OCI-LY7 (cell line): Measurements from ENCODE around the gene ZNF563. TPM values are rescaled to one million over a fixed set of nuclear protein-coding genes. Genes with fewer than 3 reads are reported as not detected.

ENCODE experiments used
- BruUV-seq: library from RNA; stranded (reverse); fragments of 400-500 nt; replicated peaks from 2 replicates; lab custom pipeline; 2021; lab: Mats Ljungman, UMichigan
- CTCF ChIA-PET: fragments of 300-600 bp; sonication (Branson Sonifier 250); formaldehyde crosslinking; loops from one replicate; lab custom pipeline; 2022; ENCODE audit warnings: antibody characterized with exemption; ENCODE audit not compliant: unreplicated experiment; lab: Charles Lee
- POLR2A ChIA-PET: fragments of 300-600 bp; sonication (Branson Sonifier 250); formaldehyde crosslinking; loops from one replicate; lab custom pipeline; 2022; ENCODE audit warnings: antibody characterized with exemption; lab: Charles Lee
- DNase-seq: peaks from one replicate; pipeline ENCODE4 v3.0.0-alpha.2; 2015; ENCODE audit warnings: low spot score
- H2AFZ ChIP-seq: fragments of 200-600 bp; sonication (generic), shearing (Covaris generic); 2 replicates; pipeline ENCODE4 v1.6.1; 2014; ENCODE audit warnings: mild to moderate bottlenecking, antibody characterized with exemption, low read length, moderate library complexity
- H3K27ac ChIP-seq: fragments of 200-600 bp; sonication (generic); 2 replicates; pipeline ENCODE4 v1.5.1; 2014; ENCODE audit warnings: mixed run types, low read depth, mild to moderate bottlenecking, moderate library complexity, low read length, inconsistent platforms; ENCODE audit not compliant: poor library complexity, severe bottlenecking
- H3K36me3 ChIP-seq: fragments of 200-600 bp; sonication (generic); 2 replicates; pipeline ENCODE4 v1.6.1; 2014; ENCODE audit warnings: mild to moderate bottlenecking, antibody characterized with exemption, low read length, moderate library complexity, mixed read lengths; ENCODE audit not compliant: insufficient read depth
- H3K4me1 ChIP-seq: fragments of 200-600 bp; sonication (generic); 2 replicates; pipeline ENCODE4 v1.5.1; 2014; ENCODE audit warnings: mild to moderate bottlenecking, low read length; ENCODE audit not compliant: insufficient read depth, poor library complexity, severe bottlenecking
- H3K4me2 ChIP-seq: fragments of 200-600 bp; sonication (generic); 2 replicates; pipeline ENCODE4 v1.6.1; 2014; ENCODE audit warnings: mild to moderate bottlenecking, low read length
- H3K4me3 ChIP-seq: fragments of 200-600 bp; sonication (generic); 2 replicates; pipeline ENCODE4 v1.5.1; 2014; ENCODE audit warnings: mild to moderate bottlenecking, low read depth, low read length; ENCODE audit not compliant: poor library complexity, severe bottlenecking
- H3K79me2 ChIP-seq: fragments of 200-600 bp; sonication (generic); 2 replicates; pipeline ENCODE4 v1.6.1; 2016; ENCODE audit warnings: low read depth, mild to moderate bottlenecking, low read length, moderate library complexity, mixed read lengths; ENCODE audit not compliant: insufficient read depth
- H3K9me2 ChIP-seq: fragments of 200-600 bp; sonication (generic); 2 replicates; pipeline ENCODE4 v1.6.1; 2016; ENCODE audit warnings: mild to moderate bottlenecking, low read length, mixed read lengths; ENCODE audit not compliant: insufficient read depth
- H3K9me3 ChIP-seq: fragments of 200-600 bp; sonication (generic); 2 replicates; pipeline ENCODE4 v1.6.1; 2014; ENCODE audit warnings: mild to moderate bottlenecking, mixed run types, low read length, mixed read lengths
- H4K20me1 ChIP-seq: fragments of 200-600 bp; sonication (generic); 2 replicates; pipeline ENCODE4 v1.6.1; 2014; ENCODE audit warnings: mild to moderate bottlenecking, antibody characterized with exemption, low read length, moderate library complexity, mixed read lengths; ENCODE audit not compliant: insufficient read depth
- CTCF ChIP-seq: fragments of 200-600 bp; sonication (generic); conservative IDR thresholded peaks from 2 replicates; pipeline ENCODE4 v1.5.1; 2014; ENCODE audit warnings: mild to moderate bottlenecking, antibody characterized with exemption, low read length, moderate library complexity, mixed read lengths
- EZH2phosphoT487 ChIP-seq: fragments of 200-600 bp; sonication (generic); IDR thresholded peaks from 2 replicates; pipeline ENCODE4 v1.6.1; 2018; ENCODE audit warnings: low read depth, borderline replicate concordance, mild to moderate bottlenecking, mixed run types, antibody characterized with exemption, low read length, moderate library complexity, mixed read lengths
- intact Hi-C: fragments of 100-400 bp; cut with micrococcal nuclease; formaldehyde crosslinking; loops from one replicate; pipeline ENCODE4 v1.10.0; 2022; ENCODE audit not compliant: unreplicated experiment
- total RNA-seq, 2 experiments: library from RNA; depleted of rRNA in 1 of 2; stranded (reverse); fragments of >200 nt in 1 of 2; shearing (Covaris generic) in 1 of 2; gene quantifications; 2 replicates each; pipeline ENCODE4 v1.2.3, GENCODE V29; 2014 to 2022

ZNF563 gene
- total RNA-seq, 2 experiments from 2014 or later = 3.2 to 6.6 TPM

DNA sequence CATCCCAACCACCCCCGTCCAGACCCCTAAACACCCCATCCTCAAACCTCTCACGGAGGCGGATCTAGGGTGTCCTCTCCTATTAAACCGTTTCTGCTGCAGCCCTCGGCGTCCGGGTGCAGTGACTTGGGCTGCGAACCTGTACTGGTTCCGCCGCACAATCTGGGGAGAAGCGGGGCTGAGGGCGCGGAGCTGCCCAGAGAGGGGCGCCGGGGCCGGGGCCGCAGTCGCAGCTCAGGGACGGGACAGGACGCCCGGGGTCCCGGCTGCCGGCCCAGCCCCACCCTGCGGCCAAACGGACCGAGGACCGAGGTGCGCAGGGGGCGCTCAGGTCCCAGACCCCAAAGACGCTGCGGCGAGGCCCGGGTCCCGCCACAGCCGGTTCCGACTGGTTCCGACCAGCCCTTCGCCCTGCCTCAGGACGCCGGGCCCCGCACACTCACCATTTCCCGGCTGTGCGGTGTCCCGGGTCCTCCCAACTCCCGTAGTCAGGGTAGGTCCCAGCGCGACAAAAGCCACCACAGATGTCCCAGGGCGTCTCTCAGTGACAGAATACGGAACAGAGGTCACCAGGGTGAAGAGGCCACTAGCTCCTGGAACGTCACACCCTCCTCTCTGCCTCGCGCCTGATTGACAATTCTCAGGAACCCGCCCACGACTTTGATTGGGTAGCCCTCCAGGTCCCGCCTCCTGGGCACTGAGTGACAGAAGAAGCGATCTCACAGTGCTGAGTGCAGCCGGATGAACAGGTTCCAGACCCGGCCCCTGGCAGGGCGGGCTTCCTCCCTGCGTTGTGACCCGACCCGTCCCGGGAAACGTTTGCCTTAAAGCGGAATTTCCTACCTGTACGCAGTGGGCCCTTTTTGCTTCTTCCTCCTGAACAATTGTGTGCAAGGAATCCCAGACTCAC, 38.9 kb downstream of the ZNF563 start, which contains the start of gene ZNF44:
TSS of gene ZNF44 (minus strand) at position 635 of the 910 bp plus-strand sequence. CDS start at position 446, 189 bp downstream.
- Histone ChIP-seq H3K9me2 (no peaks in the 10 kb centered on the region), H3K27ac (peak within 1 kb of the TSS; percentile 32), H4K20me1 (no peaks in the 10 kb centered on the region), H3K79me2 (peaks cover 6% of the 10 kb centered on the region; the same call in 1 of the 2 replicates), H3K4me2 (peak within 1 kb of the TSS; percentile 91), H3K9me3 (no peaks in the 10 kb centered on the region), H3K4me1 (peaks cover 12% of the 10 kb centered on the region), H2AFZ (peak within 1 kb of the TSS; percentile 89), H3K4me3 (peak within 1 kb of the TSS; percentile 99), H3K36me3 (no peaks in the 10 kb centered on the region)
- peak; percentile 97 for DNase-seq
- 0 out of 2 replicates have a peak, but pooled peaks have one; percentile 19 for TF ChIP-seq CTCF
- no peak for TF ChIP-seq EZH2phosphoT487
- CTCF ChIA-PET = no interaction called here
- intact Hi-C loops = no loop called here
- POLR2A ChIA-PET = interaction anchor here (1.0 kb wide), 1 partner anchor 12 kb away, joined by 3 read pairs; no protein-coding TSS in a partner anchor
- BruUV-seq = no TSS peak

DNA sequence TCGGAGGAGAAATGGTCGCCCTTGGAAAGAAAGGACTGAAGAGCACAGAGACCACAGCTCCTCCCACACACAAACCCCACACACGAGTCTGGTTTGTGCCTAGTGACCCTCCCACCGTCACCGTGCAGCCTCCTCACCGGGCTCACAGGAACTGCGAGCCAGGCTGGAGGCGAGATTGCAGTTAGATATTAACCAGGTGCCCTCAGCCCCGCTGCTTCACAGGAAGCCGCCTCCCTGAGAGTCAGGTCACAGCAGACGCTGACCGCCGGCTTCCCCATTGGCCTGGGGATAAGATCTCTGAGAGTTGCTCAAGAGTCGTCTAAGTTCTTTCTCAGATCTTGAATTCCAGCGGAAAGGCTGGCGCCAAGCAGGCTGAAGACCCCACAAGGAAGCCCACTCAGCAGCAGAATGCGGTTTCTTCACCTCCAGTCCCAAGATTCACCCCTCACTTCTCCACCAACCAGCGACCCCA, 39.6 kb downstream of the ZNF563 start:
- peak overlapping the region; percentile 91 for H3K4me2 ChIP-seq
- DNase-seq = peak; percentile 76
- no peaks in the 10 kb centered on the region for H4K20me1 ChIP-seq
- no peaks in the 10 kb centered on the region for H3K9me3 ChIP-seq
- intact Hi-C loops = no loop called here
- peaks cover 6% of the 10 kb centered on the region; the same call in 1 of the 2 replicates for H3K79me2 ChIP-seq
- H3K36me3 ChIP-seq = no peaks in the 10 kb centered on the region
- POLR2A ChIA-PET = no interaction called here
- H3K27ac ChIP-seq = peak overlapping the region; percentile 32
- CTCF ChIA-PET = no interaction called here
- H3K4me3 ChIP-seq = peak overlapping the region; percentile 99
- H3K9me2 ChIP-seq = no peaks in the 10 kb centered on the region
- no peak for TF ChIP-seq EZH2phosphoT487
- peaks cover 12% of the 10 kb centered on the region for H3K4me1 ChIP-seq
- no TSS peak for BruUV-seq
- peak overlapping the region; percentile 89; the same call in 1 of the 2 replicates for H2AFZ ChIP-seq

DNA sequence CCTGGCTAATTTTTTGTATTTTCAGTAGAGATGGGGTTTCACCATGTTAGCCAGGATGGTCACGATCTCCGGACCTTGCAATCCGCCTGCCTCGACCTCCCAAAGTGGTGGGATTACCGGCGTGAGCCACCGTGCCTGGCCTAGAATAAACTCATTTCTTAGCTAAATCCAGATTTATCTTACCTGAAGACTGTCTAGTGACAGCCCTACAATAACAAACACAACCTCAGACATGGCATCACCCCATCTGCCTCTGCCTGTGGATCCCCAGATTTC, 43.7 kb downstream of the ZNF563 start:
- no peak for TF ChIP-seq EZH2phosphoT487
- no peak for TF ChIP-seq CTCF
- no peaks in the 10 kb centered on the region for H3K9me3 ChIP-seq
- H3K9me2 ChIP-seq = no peaks in the 10 kb centered on the region
- no peaks in the 10 kb centered on the region for H4K20me1 ChIP-seq
- H3K4me3 ChIP-seq = no peak overlapping the region
- BruUV-seq = no TSS peak
- POLR2A ChIA-PET = no interaction called here
- CTCF ChIA-PET = no interaction called here
- no peak overlapping the region for H3K4me2 ChIP-seq
- H3K27ac ChIP-seq = no peak overlapping the region
- H3K4me1 ChIP-seq = peaks cover 7% of the 10 kb centered on the region
- intact Hi-C loops = no loop called here
- no peak overlapping the region for H2AFZ ChIP-seq
- peaks cover 13% of the 10 kb centered on the region; the same call in 1 of the 2 replicates for H3K79me2 ChIP-seq
- DNase-seq = no peak
- peaks cover 4% of the 10 kb centered on the region for H3K36me3 ChIP-seq
